Stomach (tissue), 9 donors: ENCODE measurements around the gene ADARB2. TPM values are rescaled to one million over a fixed set of nuclear protein-coding genes. Genes with fewer than 3 reads are reported as not detected.

Experiments used
- DNase-seq, 2 donors: peaks; one replicate each; pipeline versions ENCODE4 v3.0.0 to v3.0.0-alpha.2; 2013 to 2019
- H3K27ac ChIP-seq, 5 donors: fragments of 200-600 bp in 4 of 5; sonication (generic) in 4 of 5; one replicate each; pipeline ENCODE4 v1.5.1; 2013 to 2019; ENCODE audit warnings: mild to moderate bottlenecking in 1 of 5, moderate library complexity in 1 of 5
- H3K27me3 ChIP-seq, 3 donors: fragments of 200-600 bp; sonication (generic); one replicate each; pipeline ENCODE4 v1.5.1; 2017 to 2019; ENCODE audit warnings: mixed run types in 1 of 3
- H3K36me3 ChIP-seq, 4 donors: fragments of 200-600 bp; sonication (generic); 1 replicate in 3 of 4; 2 replicates in 1 of 4; pipeline ENCODE4 v1.5.1; 2016 to 2019
- H3K4me1 ChIP-seq, 4 donors: fragments of 200-600 bp; sonication (generic); one replicate each; pipeline ENCODE4 v1.5.1; 2016 to 2019
- H3K4me3 ChIP-seq, 4 donors: fragments of 200-600 bp; sonication (generic) in 3 of 4; one replicate each; pipeline ENCODE4 v1.5.1; 2016 to 2019; ENCODE audit warnings: mild to moderate bottlenecking in 1 of 4
- H3K9me3 ChIP-seq, 4 donors: fragments of 200-600 bp; sonication (generic); one replicate each; pipeline ENCODE4 v1.5.1; 2016 to 2019
- CTCF ChIP-seq, 7 experiments: fragments of 450-650 bp in 4 of 7; fragments of 200-600 bp in 3 of 7; sonication (generic) in 3 of 7; IDR thresholded peaks; one replicate each; pipeline ENCODE4 v1.5.1; 2016 to 2019; ENCODE audit warnings: antibody characterized with exemption in 7 of 7, control low read depth in 2 of 7, mild to moderate bottlenecking in 1 of 7
- EP300 ChIP-seq: sonication (generic); formaldehyde crosslinking; IDR thresholded peaks from one replicate; pipeline ENCODE4 v1.6.1; 2017; ENCODE audit warnings: antibody characterized with exemption
- POLR2A ChIP-seq, 4 donors: fragments of 450-650 bp; IDR thresholded peaks; one replicate each; pipeline ENCODE4 v1.6.1; 2016; ENCODE audit warnings: antibody characterized with exemption in 4 of 4, control low read depth in 2 of 4, mild to moderate bottlenecking in 1 of 4, moderate library complexity in 1 of 4
- POLR2AphosphoS5 ChIP-seq, 3 donors: sonication (generic); formaldehyde crosslinking; IDR thresholded peaks; one replicate each; pipeline ENCODE4 v1.6.1; 2016; ENCODE audit warnings: antibody characterized with exemption in 3 of 3
- WGBS, 5 donors: extraction: QIAGEN DNeasy Blood & Tissue Kit in 3 of 5; methylation state at CpG; one replicate each; pipeline versions ENCODE4 v1.1.5 to v1.1.7; 2013 to 2018; 5-methylcytosine and 5-hydroxymethylcytosine counted together
- intact Hi-C: fragments of 100-400 bp; cut with DNase I; formaldehyde crosslinking; loops from one replicate; pipeline ENCODE4 v1.15.1; 2023; ENCODE audit warnings: low total_unique reads
- polyA plus RNA-seq, 3 donors: library from polyadenylated mRNA; stranded (reverse); fragments of 200-250 nt; gene quantifications; one replicate each; pipeline ENCODE4 v1.2.3, GENCODE V29; 2013
- total RNA-seq, 5 donors: library from RNA; depleted of rRNA; stranded (reverse); fragments of >200 nt; gene quantifications; one replicate each; pipeline versions ENCODE4 v1.1.0 to v1.2.3, GENCODE V29; 2014 to 2016
- donor health status: healthy with polysubstance abuse.
- donor health status: Bipolar disorder and iron deficiency.
- donor health status: healthy.

Gene ADARB2
- total and polyA plus RNA-seq, 8 donors = 0.55 to 4.1 (median 1.4) TPM; not detected in 1

GRCh38 chr10:1473874-1474273 lies 263.5 kb downstream of the ADARB2 start:
- DNase-seq = no peak
- TF ChIP-seq POLR2AphosphoS5 (IDR thresholded peaks at IDR 0.05) (no peak), POLR2A (IDR thresholded peaks at IDR 0.05) (no peak), CTCF (IDR thresholded peaks at IDR 0.05) (no peak), EP300 (no peak)
- intact Hi-C loops = no loop called here
- WGBS, 5 donors = 72 to 82% (median 80%) methylated on average over 11 of the region's 11 CpGs
- Histone ChIP-seq H3K27me3 (peaks cover 0 to 14% (median 0%) of the 10 kb centered on the region in 3 donors), H3K36me3 (no peaks in the 10 kb centered on the region), H3K4me1 (no peaks in the 10 kb centered on the region), H3K4me3 (no peak overlapping the region), H3K9me3 (no peaks in the 10 kb centered on the region), H3K27ac (no peak overlapping the region)

GRCh38 chr10:1472178-1472958 lies 265.0 kb downstream of the ADARB2 start:
- H3K27me3 ChIP-seq = peaks cover 0 to 17% (median 0%) of the 10 kb centered on the region in 3 donors
- no peaks in the 10 kb centered on the region for H3K4me1 ChIP-seq
- no peak overlapping the region for H3K4me3 ChIP-seq
- no peaks in the 10 kb centered on the region for H3K36me3 ChIP-seq
- no peaks in the 10 kb centered on the region for H3K9me3 ChIP-seq
- intact Hi-C loops = no loop called here
- 84 to 90% (median 87%) methylated on average over 18 to 21 of the region's 21 CpGs for WGBS, 5 donors
- no peak for DNase-seq
- no peak overlapping the region for H3K27ac ChIP-seq
- TF ChIP-seq POLR2AphosphoS5 (IDR thresholded peaks at IDR 0.05) = no peak
- TF ChIP-seq CTCF (IDR thresholded peaks at IDR 0.05) = no peak
- no peak for TF ChIP-seq POLR2A (IDR thresholded peaks at IDR 0.05)
- TF ChIP-seq EP300 = no peak

GRCh38 chr10:1468811-1469210 lies 268.5 kb downstream of the ADARB2 start:
- no peak for DNase-seq
- WGBS, 5 donors = 64 to 82% (median 74%) methylated on average over 10 of the region's 10 CpGs
- no peaks in the 10 kb centered on the region for H3K9me3 ChIP-seq
- TF ChIP-seq POLR2A (IDR thresholded peaks at IDR 0.05) = no peak
- TF ChIP-seq EP300 = no peak
- no peak for TF ChIP-seq CTCF (IDR thresholded peaks at IDR 0.05)
- no peak for TF ChIP-seq POLR2AphosphoS5 (IDR thresholded peaks at IDR 0.05)
- intact Hi-C loops = no loop called here
- no peak overlapping the region for H3K4me3 ChIP-seq
- peaks cover 0 to 8% (median 2%) of the 10 kb centered on the region in 4 donors for H3K4me1 ChIP-seq
- peaks cover 0 to 4% (median 0%) of the 10 kb centered on the region in 3 donors for H3K27me3 ChIP-seq
- H3K36me3 ChIP-seq = no peaks in the 10 kb centered on the region
- no peak overlapping the region for H3K27ac ChIP-seq

- 69 to 83% (median 78%) methylated on average over 23 of the region's 23 CpGs for WGBS, 5 donors
- no peak for DNase-seq
- H3K9me3 ChIP-seq = no peaks in the 10 kb centered on the region
- H3K36me3 ChIP-seq = no peaks in the 10 kb centered on the region
- intact Hi-C loops = no loop called here
- peaks cover 0 to 8% (median 2%) of the 10 kb centered on the region in 4 donors for H3K4me1 ChIP-seq
- H3K4me3 ChIP-seq = no peak overlapping the region
- peaks cover 0 to 4% (median 0%) of the 10 kb centered on the region in 3 donors for H3K27me3 ChIP-seq
- H3K27ac ChIP-seq = no peak overlapping the region
- TF ChIP-seq POLR2A (IDR thresholded peaks at IDR 0.05) = no peak
- TF ChIP-seq CTCF (IDR thresholded peaks at IDR 0.05) = no peak
- no peak for TF ChIP-seq EP300
- TF ChIP-seq POLR2AphosphoS5 (IDR thresholded peaks at IDR 0.05) = no peak
Measured at GRCh38 chr10:1467334-1468076, 269.8 kb downstream of the ADARB2 start.
